ENCODE results near the gene DSTN.

Gene DSTN

DNA sequence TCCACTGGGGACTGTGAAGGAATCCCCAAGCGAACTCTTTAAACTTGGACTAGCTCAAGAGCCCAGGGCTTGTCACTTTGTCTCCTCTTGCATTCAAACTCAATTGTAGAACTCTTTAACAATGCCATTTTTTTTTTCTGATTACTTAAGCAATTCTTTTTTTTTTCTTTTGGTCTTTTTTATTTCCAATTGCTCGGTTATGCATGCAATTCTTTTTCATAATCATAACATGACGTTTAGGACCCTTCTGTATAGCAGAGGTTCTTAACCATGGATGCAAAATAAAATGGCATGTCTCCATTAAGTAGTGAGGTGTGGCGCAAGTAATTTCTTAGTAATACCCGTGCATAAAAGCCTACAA, 38.2 kb upstream of the DSTN start:
- no CpG with 5 or more reads among the region's 5 CpGs for WGBS (ENCODE audit: insufficient coverage, insufficient read length)
- Histone ChIP-seq H3K36me3 (ENCODE audit: control insufficient read depth, insufficient read depth, low read length) (no peaks in the 10 kb centered on the region), H3K27me3 (ENCODE audit: control insufficient read depth, insufficient read depth, low read length) (no peaks in the 10 kb centered on the region; the same call in 1 of the 2 replicates), H3K4me1 (ENCODE audit: control insufficient read depth, insufficient read depth, low read length) (peaks cover 2% of the 10 kb centered on the region), H3K27ac (ENCODE audit: low read length) (no peak overlapping the region), H3K4me3 (ENCODE audit: low read length) (peak overlapping the region; percentile 23; the same call in 1 of the 2 replicates), H3K9me3 (ENCODE audit: control insufficient read depth, insufficient read depth, low read length) (no peaks in the 10 kb centered on the region)
- DNase-seq (ENCODE audit: low read depth, low spot score), result no peak

DNA sequence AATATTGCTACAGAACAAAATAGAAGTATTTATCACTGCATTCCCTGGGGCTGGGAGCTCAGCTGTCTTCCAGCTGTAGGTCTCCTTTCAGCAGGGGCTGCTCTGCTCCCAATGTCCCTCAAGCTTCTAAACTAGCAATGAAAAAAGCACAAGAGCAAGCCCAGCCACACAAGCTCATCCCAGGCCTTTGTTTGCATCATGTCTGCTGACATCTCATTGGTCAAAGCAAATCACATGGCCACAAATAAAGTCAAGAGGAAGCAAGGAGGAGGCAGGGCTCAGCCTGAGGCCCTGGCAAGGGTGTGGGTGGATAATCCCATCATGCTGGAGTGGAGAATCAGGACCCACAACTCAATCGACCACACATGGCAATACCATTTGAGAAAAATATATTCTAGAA, 36.5 kb upstream of the DSTN start:
- no CpG with 5 or more reads among the region's 1 CpG for WGBS (ENCODE audit: insufficient coverage, insufficient read length)
- H3K27ac ChIP-seq (ENCODE audit: low read length), result no peak overlapping the region
- no peak overlapping the region for H3K4me3 ChIP-seq (ENCODE audit: low read length)

DNA sequence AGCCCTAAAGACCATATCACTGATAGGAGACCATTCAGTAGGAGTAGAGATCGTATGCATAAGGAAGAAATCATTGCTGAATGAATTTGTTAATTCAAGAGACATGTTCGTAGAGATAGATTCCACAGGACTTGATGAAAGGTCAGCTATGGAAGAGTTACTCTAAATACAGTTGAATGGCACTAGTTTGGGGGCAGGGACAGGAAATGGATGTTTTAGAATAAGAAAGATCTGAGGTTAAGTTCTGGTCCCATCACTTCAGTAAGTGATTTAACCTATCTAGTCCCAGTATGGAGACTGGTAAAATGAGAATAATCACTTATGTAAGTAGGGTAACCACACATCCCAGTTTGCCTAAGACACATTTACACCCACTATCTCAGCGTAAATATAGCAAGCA, 35.8 kb upstream of the DSTN start:
- DNase-seq (ENCODE audit: low read depth, low spot score), result no peak
- no peak overlapping the region for H3K4me3 ChIP-seq (ENCODE audit: low read length)
- no peaks in the 10 kb centered on the region; the same call in 1 of the 2 replicates for H3K27me3 ChIP-seq (ENCODE audit: control insufficient read depth, insufficient read depth, low read length)
- H3K9me3 ChIP-seq (ENCODE audit: control insufficient read depth, insufficient read depth, low read length), result no peaks in the 10 kb centered on the region
- H3K4me1 ChIP-seq (ENCODE audit: control insufficient read depth, insufficient read depth, low read length), result peaks cover 4% of the 10 kb centered on the region
- H3K27ac ChIP-seq (ENCODE audit: low read length), result no peak overlapping the region
- WGBS (ENCODE audit: insufficient coverage, insufficient read length), result no CpG with 5 or more reads among the region's 3 CpGs
- no peaks in the 10 kb centered on the region for H3K36me3 ChIP-seq (ENCODE audit: control insufficient read depth, insufficient read depth, low read length)

More for the DNA sequence above, 36.5 kb upstream of the DSTN start:
- Histone ChIP-seq H3K27me3 (ENCODE audit: control insufficient read depth, insufficient read depth, low read length) (no peaks in the 10 kb centered on the region; the same call in 1 of the 2 replicates), H3K36me3 (ENCODE audit: control insufficient read depth, insufficient read depth, low read length) (no peaks in the 10 kb centered on the region), H3K9me3 (ENCODE audit: control insufficient read depth, insufficient read depth, low read length) (no peaks in the 10 kb centered on the region), H3K4me1 (ENCODE audit: control insufficient read depth, insufficient read depth, low read length) (peaks cover 4% of the 10 kb centered on the region)
- no peak for DNase-seq (ENCODE audit: low read depth, low spot score)

DNA sequence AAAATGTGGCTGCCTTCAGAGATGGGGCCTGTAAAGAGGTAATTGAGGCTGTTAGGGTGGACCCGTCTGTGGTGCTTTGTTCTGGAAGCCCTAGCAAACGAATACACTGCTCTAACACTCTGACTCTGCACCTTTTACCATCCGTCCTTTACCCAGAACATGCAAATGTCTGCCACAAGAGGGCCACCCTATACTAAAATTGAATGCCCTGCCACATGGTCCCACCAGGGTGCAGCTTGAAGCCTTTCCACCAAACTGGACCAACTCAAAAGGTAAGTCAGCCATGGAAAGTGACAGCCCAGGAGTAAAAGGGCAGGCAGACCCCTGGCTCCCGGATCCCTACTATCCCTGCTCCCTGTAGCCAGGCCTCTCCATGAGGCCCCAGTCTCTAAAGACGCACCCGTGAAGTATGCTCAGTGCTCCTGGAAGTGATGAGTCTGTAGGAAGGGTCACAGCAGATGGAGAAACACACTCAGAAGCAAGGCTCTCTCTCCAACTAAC, 32.9 kb upstream of the DSTN start:
- no peak overlapping the region for H3K27ac ChIP-seq (ENCODE audit: low read length)
- no peaks in the 10 kb centered on the region for H3K36me3 ChIP-seq (ENCODE audit: control insufficient read depth, insufficient read depth, low read length)
- WGBS (ENCODE audit: insufficient coverage, insufficient read length), result no CpG with 5 or more reads among the region's 6 CpGs
- H3K4me3 ChIP-seq (ENCODE audit: low read length), result no peak overlapping the region
- H3K9me3 ChIP-seq (ENCODE audit: control insufficient read depth, insufficient read depth, low read length), result no peaks in the 10 kb centered on the region
- no peaks in the 10 kb centered on the region for H3K27me3 ChIP-seq (ENCODE audit: control insufficient read depth, insufficient read depth, low read length)
- peaks cover 4% of the 10 kb centered on the region for H3K4me1 ChIP-seq (ENCODE audit: control insufficient read depth, insufficient read depth, low read length)
- DNase-seq (ENCODE audit: low read depth, low spot score), result no peak

DNA sequence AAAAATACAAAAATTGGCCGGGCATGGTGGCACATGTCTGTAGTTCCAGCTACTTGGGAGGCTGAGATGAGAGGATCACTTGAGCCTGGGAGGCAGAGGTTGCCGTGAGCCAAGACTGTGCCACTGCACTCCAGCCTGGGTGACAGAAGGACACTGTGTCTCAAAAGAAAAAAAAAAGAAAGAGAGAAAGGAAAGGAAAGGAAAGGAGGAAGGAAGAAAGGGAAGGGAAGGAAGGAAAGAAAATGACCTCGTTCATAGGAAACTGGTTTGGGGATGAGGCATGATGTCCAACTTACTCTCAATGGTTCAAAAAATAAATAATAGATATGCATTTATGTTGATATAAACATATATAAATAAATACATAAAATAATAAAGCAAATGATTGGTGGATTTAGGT, 31.9 kb upstream of the DSTN start:
- WGBS (ENCODE audit: insufficient coverage, insufficient read length), result no CpG with 5 or more reads among the region's 3 CpGs
- no peaks in the 10 kb centered on the region for H3K36me3 ChIP-seq (ENCODE audit: control insufficient read depth, insufficient read depth, low read length)
- H3K9me3 ChIP-seq (ENCODE audit: control insufficient read depth, insufficient read depth, low read length), result no peaks in the 10 kb centered on the region
- H3K4me1 ChIP-seq (ENCODE audit: control insufficient read depth, insufficient read depth, low read length), result peaks cover 4% of the 10 kb centered on the region
- DNase-seq (ENCODE audit: low read depth, low spot score), result no peak
- no peaks in the 10 kb centered on the region for H3K27me3 ChIP-seq (ENCODE audit: control insufficient read depth, insufficient read depth, low read length)
- no peak overlapping the region for H3K27ac ChIP-seq (ENCODE audit: low read length)
- H3K4me3 ChIP-seq (ENCODE audit: low read length), result no peak overlapping the region

DNA sequence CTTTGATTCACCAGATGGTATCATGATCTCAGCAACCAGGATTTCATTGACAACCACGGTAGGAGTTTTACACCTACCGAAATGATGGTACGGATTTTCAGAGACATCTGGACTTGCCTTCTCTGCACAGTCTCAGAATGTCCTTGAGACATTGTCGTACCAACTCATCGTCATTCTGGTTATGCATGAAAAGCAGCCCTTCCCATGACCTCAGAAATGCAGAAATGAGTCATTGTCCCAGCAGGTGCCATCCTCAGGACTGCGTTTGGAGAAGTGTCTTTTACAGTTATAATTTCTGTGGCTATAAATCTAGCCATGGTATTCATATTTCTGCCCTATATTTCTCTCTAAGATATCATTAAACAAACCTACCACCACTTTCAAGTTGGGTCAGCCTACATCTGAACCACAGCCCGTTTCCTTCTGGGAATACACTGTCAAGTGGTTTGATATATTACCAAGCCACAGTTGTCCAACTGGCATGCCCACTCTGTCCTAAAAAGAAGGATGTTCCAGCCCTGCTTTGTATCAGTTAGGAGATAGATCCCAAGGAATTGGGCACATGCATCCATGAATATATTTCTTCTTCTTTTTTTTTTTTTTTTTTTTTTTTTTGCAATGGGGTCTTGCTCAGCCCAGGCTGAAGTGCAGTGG, 31.2 kb upstream of the DSTN start:
- no peak for DNase-seq (ENCODE audit: low read depth, low spot score)
- WGBS (ENCODE audit: insufficient coverage, insufficient read length), result no CpG with 5 or more reads among the region's 7 CpGs
- Histone ChIP-seq H3K27ac (ENCODE audit: low read length) (no peak overlapping the region), H3K27me3 (ENCODE audit: control insufficient read depth, insufficient read depth, low read length) (no peaks in the 10 kb centered on the region), H3K36me3 (ENCODE audit: control insufficient read depth, insufficient read depth, low read length) (no peaks in the 10 kb centered on the region), H3K4me1 (ENCODE audit: control insufficient read depth, insufficient read depth, low read length) (peaks cover 4% of the 10 kb centered on the region; the same call in 1 of the 2 replicates), H3K4me3 (ENCODE audit: low read length) (no peak overlapping the region), H3K9me3 (ENCODE audit: control insufficient read depth, insufficient read depth, low read length) (no peaks in the 10 kb centered on the region)

DNA sequence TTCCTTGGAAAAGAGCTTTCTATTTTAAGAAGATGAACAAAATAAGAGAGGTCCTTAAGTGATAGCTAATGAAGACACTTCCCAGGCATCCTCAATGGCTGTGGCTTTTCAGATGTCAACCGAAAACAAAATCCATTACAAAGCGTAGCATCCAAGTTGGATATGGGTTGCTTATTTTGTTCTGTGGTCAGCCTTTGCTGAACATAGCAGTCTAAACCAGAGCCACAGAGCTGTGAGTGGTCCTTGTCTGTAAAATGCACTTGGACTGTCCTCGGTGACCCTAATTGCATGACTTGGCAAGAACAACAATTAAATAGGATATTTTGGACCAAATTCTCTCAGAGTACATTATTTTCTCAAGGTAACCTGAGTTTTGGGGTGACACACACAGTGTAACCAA, 28.3 kb upstream of the DSTN start:
- no peak for DNase-seq (ENCODE audit: low read depth, low spot score)
- H3K27ac ChIP-seq (ENCODE audit: low read length), result no peak overlapping the region
- no peaks in the 10 kb centered on the region for H3K36me3 ChIP-seq (ENCODE audit: control insufficient read depth, insufficient read depth, low read length)
- no peaks in the 10 kb centered on the region for H3K9me3 ChIP-seq (ENCODE audit: control insufficient read depth, insufficient read depth, low read length)
- peaks cover 2% of the 10 kb centered on the region; the same call in 1 of the 2 replicates for H3K4me1 ChIP-seq (ENCODE audit: control insufficient read depth, insufficient read depth, low read length)
- H3K27me3 ChIP-seq (ENCODE audit: control insufficient read depth, insufficient read depth, low read length), result no peaks in the 10 kb centered on the region
- no CpG with 5 or more reads among the region's 3 CpGs for WGBS (ENCODE audit: insufficient coverage, insufficient read length)
- no peak overlapping the region for H3K4me3 ChIP-seq (ENCODE audit: low read length)

DNA sequence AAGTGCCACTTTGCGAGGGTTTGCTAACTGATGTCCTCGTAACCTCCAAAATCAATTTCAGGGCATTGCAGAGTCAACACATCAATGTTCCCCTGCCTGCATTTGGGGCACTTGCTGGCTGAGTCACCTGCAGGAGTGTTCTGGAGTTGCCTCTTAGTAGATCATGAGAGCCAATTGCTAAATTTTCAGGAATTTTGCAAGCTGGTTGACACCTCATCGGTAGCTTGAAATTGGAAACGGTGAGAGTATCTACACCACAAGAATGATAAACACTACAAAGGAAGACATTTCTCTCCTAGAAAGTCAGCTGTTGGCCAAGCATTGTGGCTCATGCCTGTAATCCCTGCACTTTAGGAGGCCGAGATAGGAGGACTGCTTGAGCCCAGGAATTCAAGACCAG, 27.9 kb upstream of the DSTN start:
- H3K27me3 ChIP-seq (ENCODE audit: control insufficient read depth, insufficient read depth, low read length), result no peaks in the 10 kb centered on the region
- H3K4me1 ChIP-seq (ENCODE audit: control insufficient read depth, insufficient read depth, low read length), result peaks cover 2% of the 10 kb centered on the region; the same call in 1 of the 2 replicates
- no peak overlapping the region for H3K27ac ChIP-seq (ENCODE audit: low read length)
- H3K36me3 ChIP-seq (ENCODE audit: control insufficient read depth, insufficient read depth, low read length), result no peaks in the 10 kb centered on the region
- no CpG with 5 or more reads among the region's 5 CpGs for WGBS (ENCODE audit: insufficient coverage, insufficient read length)
- no peaks in the 10 kb centered on the region for H3K9me3 ChIP-seq (ENCODE audit: control insufficient read depth, insufficient read depth, low read length)
- no peak for DNase-seq (ENCODE audit: low read depth, low spot score)
- no peak overlapping the region for H3K4me3 ChIP-seq (ENCODE audit: low read length)

DNA sequence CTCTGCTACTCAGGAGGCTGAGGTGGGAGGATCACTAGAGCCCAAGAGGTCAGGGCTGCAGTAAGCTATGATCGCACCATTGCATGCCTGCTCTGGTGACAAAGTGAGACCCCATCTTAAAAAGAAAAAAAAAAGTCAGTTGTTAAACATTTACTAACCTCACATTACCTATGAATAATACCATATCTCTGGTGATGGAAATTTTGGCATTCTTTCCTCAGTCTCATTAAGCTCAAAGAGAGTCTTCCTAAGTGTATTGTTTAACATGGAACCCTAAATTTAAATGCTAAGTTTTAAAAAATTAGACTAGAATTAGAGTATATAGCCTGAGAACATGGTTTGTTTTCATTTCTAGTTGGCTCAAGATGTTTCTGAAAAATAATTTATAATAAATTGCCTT, 27.4 kb upstream of the DSTN start:
- H3K27me3 ChIP-seq (ENCODE audit: control insufficient read depth, insufficient read depth, low read length), result no peaks in the 10 kb centered on the region
- DNase-seq (ENCODE audit: low read depth, low spot score), result no peak
- no peaks in the 10 kb centered on the region for H3K4me1 ChIP-seq (ENCODE audit: control insufficient read depth, insufficient read depth, low read length)
- H3K27ac ChIP-seq (ENCODE audit: low read length), result no peak overlapping the region
- H3K4me3 ChIP-seq (ENCODE audit: low read length), result no peak overlapping the region
- WGBS (ENCODE audit: insufficient coverage, insufficient read length), result no CpG with 5 or more reads among the region's 1 CpG
- H3K9me3 ChIP-seq (ENCODE audit: control insufficient read depth, insufficient read depth, low read length), result no peaks in the 10 kb centered on the region
- no peaks in the 10 kb centered on the region for H3K36me3 ChIP-seq (ENCODE audit: control insufficient read depth, insufficient read depth, low read length)

DNA sequence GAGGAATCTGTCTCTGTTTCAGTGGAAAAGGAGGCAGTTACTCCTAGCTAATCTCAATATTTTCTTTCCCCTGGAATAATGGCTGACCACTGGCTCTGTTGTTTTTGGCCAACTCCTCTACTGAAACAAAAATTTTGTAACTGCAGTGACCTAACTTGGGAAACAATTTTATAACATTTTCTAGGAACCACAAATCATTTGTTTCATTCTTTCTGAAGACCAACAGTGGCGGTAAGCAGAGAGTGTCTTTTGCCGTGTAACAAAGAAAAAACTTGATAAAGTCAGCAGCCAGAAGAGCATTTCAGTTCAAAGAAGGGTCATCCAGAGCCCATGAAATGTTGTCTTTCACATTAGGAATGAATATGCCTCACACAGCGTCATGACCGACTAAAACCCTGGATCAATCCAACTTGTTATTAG, 26.9 kb upstream of the DSTN start:
- Histone ChIP-seq H3K36me3 (ENCODE audit: control insufficient read depth, insufficient read depth, low read length) (no peaks in the 10 kb centered on the region), H3K27me3 (ENCODE audit: control insufficient read depth, insufficient read depth, low read length) (no peaks in the 10 kb centered on the region), H3K9me3 (ENCODE audit: control insufficient read depth, insufficient read depth, low read length) (no peaks in the 10 kb centered on the region), H3K27ac (ENCODE audit: low read length) (no peak overlapping the region), H3K4me3 (ENCODE audit: low read length) (no peak overlapping the region), H3K4me1 (ENCODE audit: control insufficient read depth, insufficient read depth, low read length) (no peaks in the 10 kb centered on the region)
- DNase-seq (ENCODE audit: low read depth, low spot score), result no peak
- WGBS (ENCODE audit: insufficient coverage, insufficient read length), result no CpG with 5 or more reads among the region's 4 CpGs

DNA sequence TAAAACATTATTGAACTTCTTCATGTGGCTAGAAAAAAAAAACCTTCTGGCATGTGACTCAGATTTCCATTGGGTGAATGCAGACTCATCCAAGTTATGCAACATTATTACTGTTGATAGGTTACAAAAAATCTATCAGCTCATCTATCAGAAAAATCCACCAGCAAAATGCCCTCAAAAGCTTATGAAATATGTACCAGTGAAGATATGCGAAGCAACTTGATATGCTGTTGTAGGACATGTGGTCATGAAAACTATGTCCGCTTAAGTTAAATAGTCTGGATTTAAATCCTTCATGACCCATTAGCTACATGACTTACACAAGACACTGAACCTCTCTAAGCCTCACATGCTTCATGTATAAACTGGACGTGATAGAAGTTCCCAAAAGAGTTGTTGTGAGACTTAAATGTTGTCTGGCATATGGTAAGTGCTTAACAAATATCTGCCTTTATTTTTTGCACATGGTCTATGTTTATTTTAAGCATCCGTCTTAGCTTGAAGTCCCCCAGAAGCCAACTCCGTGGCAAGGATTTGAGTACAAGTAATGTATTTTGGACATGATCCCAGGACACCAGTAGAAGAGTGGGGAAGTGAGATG, 26.2 kb upstream of the DSTN start:
- H3K4me3 ChIP-seq (ENCODE audit: low read length), result no peak overlapping the region
- no peaks in the 10 kb centered on the region for H3K4me1 ChIP-seq (ENCODE audit: control insufficient read depth, insufficient read depth, low read length)
- no peak for DNase-seq (ENCODE audit: low read depth, low spot score)
- WGBS (ENCODE audit: insufficient coverage, insufficient read length), result no CpG with 5 or more reads among the region's 5 CpGs
- no peaks in the 10 kb centered on the region for H3K27me3 ChIP-seq (ENCODE audit: control insufficient read depth, insufficient read depth, low read length)
- no peak overlapping the region for H3K27ac ChIP-seq (ENCODE audit: low read length)
- H3K36me3 ChIP-seq (ENCODE audit: control insufficient read depth, insufficient read depth, low read length), result no peaks in the 10 kb centered on the region
- no peaks in the 10 kb centered on the region for H3K9me3 ChIP-seq (ENCODE audit: control insufficient read depth, insufficient read depth, low read length)
